HFFc6 (cell line): ENCODE measurements around the gene ETFA. TPM values are rescaled to one million over a fixed set of nuclear protein-coding genes. Genes with fewer than 3 reads are reported as not detected.

Experiments
- DNase-seq: peaks from one replicate; pipeline ENCODE4 v3.0.0-alpha.2; 2018
- H3K27ac Mint-ChIP-seq: 2 replicates; pipeline ENCODE4 v1.8.0; 2020; ENCODE audit warnings: mild to moderate bottlenecking, mixed read lengths
- H3K27me3 Mint-ChIP-seq: 2 replicates; pipeline ENCODE4 v1.8.0; 2021; ENCODE audit warnings: mild to moderate bottlenecking, moderate library complexity, mixed read lengths; ENCODE audit not compliant: insufficient read depth
- H3K36me3 Mint-ChIP-seq: 2 replicates; pipeline ENCODE4 v1.8.0; 2021; ENCODE audit warnings: low read depth, mixed read lengths
- H3K4me1 Mint-ChIP-seq: 2 replicates; pipeline ENCODE4 v1.8.0; 2020; ENCODE audit warnings: low read depth, mixed read lengths
- H3K4me3 Mint-ChIP-seq: 2 replicates; pipeline ENCODE4 v1.8.0; 2020; ENCODE audit warnings: mild to moderate bottlenecking, moderate library complexity, mixed read lengths
- H3K9me3 Mint-ChIP-seq: 2 replicates; pipeline ENCODE4 v1.8.0; 2020; ENCODE audit warnings: mild to moderate bottlenecking, mixed read lengths
- CTCF ChIP-seq: fragments of 200-600 bp; sonication (generic); IDR thresholded peaks from 2 replicates; pipeline ENCODE4 v1.5.0; 2021; ENCODE audit warnings: antibody characterized with exemption, mild to moderate bottlenecking
- total RNA-seq, 6 experiments: library from RNA; stranded (reverse); fragmentation: NEBNext Ultra II Directional; extraction: Animal tissue kit (Norgen Biotek cat#: 25700); gene quantifications; 2 replicates in 1 of 6; 3 replicates in 5 of 6; pipeline ENCODE4 v1.2.3, GENCODE V29; 2021

ETFA gene
- total RNA-seq, 6 experiments from 2014 or later, result 127 to 161 (median 146) TPM

GRCh38 chr15:76217029-76217881 is 94.0 kb downstream of the ETFA start:
- Mint-ChIP-seq H3K4me1 (peaks cover 16% of the 10 kb centered on the region), H3K36me3 (peaks cover 31% of the 10 kb centered on the region), H3K9me3 (no peaks in the 10 kb centered on the region), H3K4me3 (no peak overlapping the region), H3K27me3 (no peaks in the 10 kb centered on the region; the same call in 1 of the 2 replicates), H3K27ac (peak overlapping the region; percentile 3; the same call in 1 of the 2 replicates)
- TF ChIP-seq CTCF, result no peak
- peak; percentile 32 for DNase-seq

GRCh38 chr15:76215634-76216033 is 95.6 kb downstream of the ETFA start:
- Mint-ChIP-seq H3K4me1 (peaks cover 16% of the 10 kb centered on the region), H3K9me3 (no peaks in the 10 kb centered on the region), H3K27ac (no peak overlapping the region), H3K36me3 (peaks cover 25% of the 10 kb centered on the region), H3K27me3 (no peaks in the 10 kb centered on the region; the same call in 1 of the 2 replicates), H3K4me3 (no peak overlapping the region)
- TF ChIP-seq CTCF, result no peak
- DNase-seq, result no peak

- H3K27me3 Mint-ChIP-seq, result peaks cover 4% of the 10 kb centered on the region; the same call in 1 of the 2 replicates
- no peak overlapping the region for H3K27ac Mint-ChIP-seq
- no peak for TF ChIP-seq CTCF
- no peak for DNase-seq
- H3K4me3 Mint-ChIP-seq, result no peak overlapping the region
- H3K36me3 Mint-ChIP-seq, result peaks cover 15% of the 10 kb centered on the region
- H3K9me3 Mint-ChIP-seq, result no peaks in the 10 kb centered on the region
- H3K4me1 Mint-ChIP-seq, result no peaks in the 10 kb centered on the region
These were observed 101.3 kb downstream of the ETFA start for GRCh38 chr15:76209942-76210341.

DNA sequence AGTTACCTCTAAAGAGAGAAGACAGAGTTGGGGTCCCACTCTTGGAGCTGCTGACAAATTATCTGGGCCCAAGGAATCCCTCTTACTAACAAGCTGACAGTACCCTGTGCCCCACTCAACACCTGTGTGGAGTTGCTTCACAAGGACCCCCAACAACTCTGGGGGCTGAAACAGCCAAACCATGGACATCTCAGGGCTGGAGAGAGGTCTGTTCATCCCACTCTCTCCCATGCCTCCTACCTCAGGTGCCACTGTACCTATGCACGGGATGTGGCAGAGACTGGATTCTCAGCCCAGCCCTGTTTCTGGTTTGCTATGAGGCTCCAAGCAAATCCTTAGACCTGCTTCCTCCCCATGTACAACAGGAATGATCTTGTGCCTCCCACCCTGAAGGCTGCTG is 101.7 kb downstream of the ETFA start:
- H3K4me3 Mint-ChIP-seq, result no peak overlapping the region
- DNase-seq, result no peak
- no peaks in the 10 kb centered on the region for H3K9me3 Mint-ChIP-seq
- H3K27ac Mint-ChIP-seq, result no peak overlapping the region
- TF ChIP-seq CTCF, result no peak
- no peaks in the 10 kb centered on the region for H3K4me1 Mint-ChIP-seq
- peaks cover 4% of the 10 kb centered on the region; the same call in 1 of the 2 replicates for H3K27me3 Mint-ChIP-seq
- H3K36me3 Mint-ChIP-seq, result peaks cover 18% of the 10 kb centered on the region

GRCh38 chr15:76208786-76209424 is 102.4 kb downstream of the ETFA start:
- no peaks in the 10 kb centered on the region for H3K9me3 Mint-ChIP-seq
- H3K27ac Mint-ChIP-seq, result no peak overlapping the region
- peaks cover 18% of the 10 kb centered on the region for H3K36me3 Mint-ChIP-seq
- TF ChIP-seq CTCF, result no peak
- no peak overlapping the region for H3K4me3 Mint-ChIP-seq
- no peak for DNase-seq
- H3K4me1 Mint-ChIP-seq, result no peaks in the 10 kb centered on the region
- peaks cover 4% of the 10 kb centered on the region; the same call in 1 of the 2 replicates for H3K27me3 Mint-ChIP-seq
